Ramos (cell line): ENCODE results near the gene FIG4.
"Not testable (repeated sequence)": the region's sequence is repeated elsewhere in the genome, so short reads cannot be mapped to it uniquely, and the experiment has no call there.

Source experiments
- in situ Hi-C: fragments of 300-500 bp; cut with MboI; formaldehyde crosslinking; loops from one replicate; pipeline ENCODE4 v1.14.3; 2022; ENCODE audit warnings: low sequenced_read_pairs; ENCODE audit not compliant: unreplicated experiment

FIG4 gene

GRCh38 chr6:109701221-109701620 lies 10.1 kb downstream of the FIG4 start:
- in situ Hi-C loops = loop anchor here (5.0 to 10.0 kb wide), 2 partner anchors 336 to 684 kb away; no protein-coding TSS in a partner anchor

GRCh38 chr6:109701774-109702173 lies 10.7 kb downstream of the FIG4 start:
- in situ Hi-C loops = loop anchor here (5.0 to 10.0 kb wide), 2 partner anchors 336 to 683 kb away; no protein-coding TSS in a partner anchor

- in situ Hi-C loops = loop anchor here (5.0 to 10.0 kb wide), 2 partner anchors 335 to 682 kb away; no protein-coding TSS in a partner anchor
Observed at GRCh38 chr6:109702791-109703190, 11.7 kb downstream of the FIG4 start.

GRCh38 chr6:109705258-109705657 lies 14.2 kb downstream of the FIG4 start:
- in situ Hi-C loops = loop anchor here (10.0 kb wide), 1 partner anchor 680 kb away; no protein-coding TSS in a partner anchor

GRCh38 chr6:109706513-109706912 lies 15.4 kb downstream of the FIG4 start:
- in situ Hi-C loops = loop anchor here (10.0 kb wide), 1 partner anchor 678 kb away; no protein-coding TSS in a partner anchor

GRCh38 chr6:109708099-109708498 lies 17.0 kb downstream of the FIG4 start:
- in situ Hi-C loops = loop anchor here (10.0 kb wide), 1 partner anchor 677 kb away; no protein-coding TSS in a partner anchor

- in situ Hi-C loops = no loop called here
Observed at GRCh38 chr6:109713097-109713496, 22.0 kb downstream of the FIG4 start.

GRCh38 chr6:109714166-109714565 lies 23.1 kb downstream of the FIG4 start:
- in situ Hi-C loops = no loop called here

GRCh38 chr6:109714611-109715010 lies 23.5 kb downstream of the FIG4 start:
- in situ Hi-C loops = no loop called here

GRCh38 chr6:109715616-109716015 lies 24.5 kb downstream of the FIG4 start:
- in situ Hi-C loops = no loop called here

GRCh38 chr6:109717971-109718370 lies 26.9 kb downstream of the FIG4 start:
- in situ Hi-C loops = no loop called here

GRCh38 chr6:109718991-109719390 lies 27.9 kb downstream of the FIG4 start:
- in situ Hi-C loops = no loop called here

GRCh38 chr6:109720311-109720710 lies 29.2 kb downstream of the FIG4 start:
- in situ Hi-C loops = no loop called here

GRCh38 chr6:109722011-109722410 lies 30.9 kb downstream of the FIG4 start:
- in situ Hi-C loops = no loop called here

- in situ Hi-C loops = no loop called here
Observed at GRCh38 chr6:109722564-109723254, 31.6 kb downstream of the FIG4 start.

- in situ Hi-C loops = not testable (repeated sequence)
Observed at GRCh38 chr6:109725250-109725649, 34.2 kb downstream of the FIG4 start.

GRCh38 chr6:109736273-109737025 lies 45.4 kb downstream of the FIG4 start:
- in situ Hi-C loops = no loop called here

- in situ Hi-C loops = no loop called here
Observed at GRCh38 chr6:109738255-109738654, 47.2 kb downstream of the FIG4 start.

GRCh38 chr6:109738667-109739066 lies 47.6 kb downstream of the FIG4 start:
- in situ Hi-C loops = no loop called here

- in situ Hi-C loops = no loop called here
Observed at GRCh38 chr6:109739686-109740085, 48.6 kb downstream of the FIG4 start.

- in situ Hi-C loops = no loop called here
Observed at GRCh38 chr6:109740787-109741186, 49.7 kb downstream of the FIG4 start.
